Measurements from ENCODE around the gene TLCD5. TPM values are rescaled to one million over a fixed set of nuclear protein-coding genes. Genes with fewer than 3 reads are reported as not detected.

TLCD5 gene
- total and polyA plus RNA-seq, 7 donors, result 0.60 to 7.2 (median 3.7) TPM; not detected in 1

- H3K9me3 ChIP-seq, result no peaks in the 10 kb centered on the region
- intact Hi-C loops (cut with DNase I), result no loop called here
- DNase-seq, result no peak
- H3K36me3 ChIP-seq, result peaks cover 0 to 17% (median 0%) of the 10 kb centered on the region in 4 donors
- H3K27ac ChIP-seq, result peak overlapping the region in 1 of 4 donors; percentile 88
- no peaks in the 10 kb centered on the region for H3K27me3 ChIP-seq
- H3K4me1 ChIP-seq, result peaks cover 0 to 26% (median 16%) of the 10 kb centered on the region in 4 donors
- H3K4me3 ChIP-seq, result no peak overlapping the region
- whole genome bisulfite sequencing, 2 donors, result 7 to 23% methylated on average over 4 of the region's 4 CpGs
- TF ChIP-seq EP300 (IDR thresholded peaks at IDR 0.05), result no peak
- TF ChIP-seq POLR2AphosphoS5 (IDR thresholded peaks at IDR 0.05), result no peak
- TF ChIP-seq POLR2A (IDR thresholded peaks at IDR 0.05), result no peak
- TF ChIP-seq CTCF (IDR thresholded peaks at IDR 0.05), result no peak
These were observed 1.8 kb downstream of the TLCD5 start for GRCh38 chr11:120326845-120327281.

GRCh38 chr11:120327311-120327710 is 2.2 kb downstream of the TLCD5 start:
- H3K36me3 ChIP-seq, result peaks cover 0 to 17% (median 0%) of the 10 kb centered on the region in 4 donors
- WGBS, 2 donors, result 48 to 77% methylated on average over 4 of the region's 4 CpGs
- no peaks in the 10 kb centered on the region for H3K9me3 ChIP-seq
- intact Hi-C loops (cut with DNase I), result no loop called here
- DNase-seq, result no peak
- no peak overlapping the region for H3K4me3 ChIP-seq
- peak overlapping the region in 1 of 4 donors; percentile 88 for H3K27ac ChIP-seq
- H3K4me1 ChIP-seq, result peaks cover 0 to 30% (median 19%) of the 10 kb centered on the region in 4 donors
- H3K27me3 ChIP-seq, result no peaks in the 10 kb centered on the region
- TF ChIP-seq CTCF (IDR thresholded peaks at IDR 0.05) (no peak), POLR2A (IDR thresholded peaks at IDR 0.05) (no peak), POLR2AphosphoS5 (IDR thresholded peaks at IDR 0.05) (no peak), EP300 (IDR thresholded peaks at IDR 0.05) (no peak)

- peaks cover 0 to 17% (median 0%) of the 10 kb centered on the region in 4 donors for H3K36me3 ChIP-seq
- no peak for TF ChIP-seq POLR2A (IDR thresholded peaks at IDR 0.05)
- TF ChIP-seq POLR2AphosphoS5 (IDR thresholded peaks at IDR 0.05), result no peak
- no peak for TF ChIP-seq CTCF (IDR thresholded peaks at IDR 0.05)
- TF ChIP-seq EP300 (IDR thresholded peaks at IDR 0.05), result no peak
- intact Hi-C loops (cut with DNase I), result no loop called here
These were observed 4.5 kb downstream of the TLCD5 start for GRCh38 chr11:120329556-120329955.

GRCh38 chr11:120330045-120330444 is 4.9 kb downstream of the TLCD5 start:
- Histone ChIP-seq H3K4me3 (no peak overlapping the region), H3K36me3 (peaks cover 0 to 17% (median 0%) of the 10 kb centered on the region in 4 donors), H3K27me3 (no peaks in the 10 kb centered on the region), H3K9me3 (no peaks in the 10 kb centered on the region), H3K4me1 (peaks cover 0 to 53% (median 38%) of the 10 kb centered on the region in 4 donors), H3K27ac (no peak overlapping the region)
- TF ChIP-seq POLR2A (IDR thresholded peaks at IDR 0.05) (no peak), EP300 (IDR thresholded peaks at IDR 0.05) (no peak), POLR2AphosphoS5 (IDR thresholded peaks at IDR 0.05) (no peak), CTCF (IDR thresholded peaks at IDR 0.05) (no peak)
- intact Hi-C loops (cut with DNase I), result loop anchor here (10.0 kb wide), 1 partner anchor 355 kb away; no protein-coding TSS in a partner anchor
- 94 to 95% methylated on average over 6 of the region's 6 CpGs for WGBS, 2 donors
- DNase-seq, result no peak

More at GRCh38 chr11:120329556-120329955, 4.5 kb downstream of the TLCD5 start:
- Histone ChIP-seq H3K4me1 (peaks cover 0 to 53% (median 39%) of the 10 kb centered on the region in 4 donors), H3K27ac (no peak overlapping the region), H3K9me3 (no peaks in the 10 kb centered on the region), H3K4me3 (no peak overlapping the region), H3K27me3 (no peaks in the 10 kb centered on the region)
- WGBS, 2 donors, result 88 to 90% methylated on average over 3 of the region's 3 CpGs
- DNase-seq, result no peak
